Stimulated activated CD4-positive, alpha-beta T cell treated with anti-CD3 and anti-CD28 coated beads, Interleukin-4, amount 100 ng/mL, for 48 hours (primary cell): ENCODE results near the gene TADA2B.

Source experiments
- DNase-seq, 2 donors: peaks; one replicate each; pipeline ENCODE4 v3.0.0-alpha.2; 2020; ENCODE audit warnings: low read depth in 2 of 2

Gene TADA2B

GRCh38 chr4:7055990-7056325 is 12.8 kb downstream of the TADA2B start:
- DNase-seq, result no peak

GRCh38 chr4:7058792-7059191 is 15.6 kb downstream of the TADA2B start:
- no peak for DNase-seq

GRCh38 chr4:7059662-7060061 is 16.5 kb downstream of the TADA2B start:
- DNase-seq, result no peak

DNA sequence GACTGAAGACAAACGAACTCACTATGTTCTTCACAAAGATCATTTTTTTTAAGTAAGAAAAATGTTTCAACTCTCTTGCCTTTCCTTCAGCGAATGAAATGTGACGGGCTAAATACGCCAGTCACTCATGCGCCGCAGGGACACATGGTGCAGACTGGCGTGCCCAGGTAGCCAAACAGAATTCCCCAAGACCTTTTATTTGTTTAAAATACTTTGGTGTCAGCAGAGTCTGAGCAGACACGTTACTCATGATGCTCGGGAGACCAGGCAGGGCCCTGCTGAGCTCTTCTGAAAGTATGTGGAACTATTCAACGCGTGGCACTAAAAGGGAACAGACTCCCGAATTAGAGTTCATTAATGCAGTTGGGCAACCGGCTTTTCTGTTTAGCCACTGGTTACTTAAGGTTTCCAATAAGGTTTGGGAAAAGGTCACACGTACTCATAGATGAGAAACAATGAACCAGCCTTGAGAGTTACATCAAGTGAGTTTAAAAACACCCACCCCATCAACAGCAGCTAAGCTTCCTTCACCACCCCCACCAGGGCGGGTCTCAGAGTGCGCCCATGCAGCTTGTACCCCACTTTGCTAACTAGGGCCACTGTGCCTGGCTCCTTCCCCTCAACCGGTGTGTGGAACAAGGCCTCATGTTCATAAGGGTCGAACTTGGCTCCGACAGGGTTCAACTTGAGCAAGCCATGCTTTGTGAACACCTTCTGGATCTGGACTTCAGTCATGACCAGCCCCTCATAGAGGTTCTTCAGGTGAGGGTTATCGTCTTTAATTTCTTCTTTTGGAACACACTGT is 17.4 kb downstream of the TADA2B start:
- no peak for DNase-seq

DNA sequence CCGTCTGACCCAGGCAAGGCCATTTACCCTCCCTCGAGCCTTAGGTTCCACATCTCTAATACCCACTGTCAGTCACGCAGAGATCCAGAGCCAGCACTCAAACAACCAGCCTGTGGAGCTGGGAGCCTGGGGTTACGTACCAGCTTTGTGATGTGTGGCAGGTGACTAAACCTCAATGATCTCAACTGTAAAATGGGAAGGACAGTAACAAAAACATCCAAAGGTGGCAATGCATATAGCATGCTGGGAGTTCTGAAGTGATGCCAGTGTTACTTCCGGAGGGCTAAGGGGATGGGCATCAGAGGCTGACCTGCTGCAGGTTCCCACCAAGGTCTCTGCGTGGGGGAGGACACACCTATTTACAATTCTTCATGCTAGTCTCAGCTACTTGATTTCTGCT is 18.6 kb downstream of the TADA2B start:
- DNase-seq, result no peak

- DNase-seq, result no peak
Measured at GRCh38 chr4:7062816-7063215, 19.6 kb downstream of the TADA2B start.

GRCh38 chr4:7063362-7063761 is 20.2 kb downstream of the TADA2B start:
- DNase-seq, result no peak

DNA sequence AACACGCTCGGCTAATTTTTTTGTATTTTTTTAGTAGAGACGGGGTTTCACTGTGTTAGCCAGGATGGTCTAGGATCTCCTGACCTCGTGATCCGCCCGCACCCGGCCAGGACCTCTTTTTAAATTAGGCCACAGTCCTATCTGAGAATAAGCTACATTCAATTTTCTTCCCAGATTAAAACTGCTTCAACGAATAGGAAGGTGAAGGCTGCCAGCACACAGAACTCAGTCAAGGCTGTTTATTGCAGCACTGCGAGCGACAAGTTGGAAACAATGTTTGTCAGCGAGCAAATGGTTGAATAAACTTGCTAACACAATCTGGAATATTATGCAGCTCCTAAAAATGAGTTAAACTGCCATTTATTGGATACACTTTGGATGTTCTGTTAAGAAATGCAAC is 22.8 kb downstream of the TADA2B start:
- DNase-seq, result no peak

GRCh38 chr4:7066493-7066892 is 23.3 kb downstream of the TADA2B start:
- no peak for DNase-seq

DNA sequence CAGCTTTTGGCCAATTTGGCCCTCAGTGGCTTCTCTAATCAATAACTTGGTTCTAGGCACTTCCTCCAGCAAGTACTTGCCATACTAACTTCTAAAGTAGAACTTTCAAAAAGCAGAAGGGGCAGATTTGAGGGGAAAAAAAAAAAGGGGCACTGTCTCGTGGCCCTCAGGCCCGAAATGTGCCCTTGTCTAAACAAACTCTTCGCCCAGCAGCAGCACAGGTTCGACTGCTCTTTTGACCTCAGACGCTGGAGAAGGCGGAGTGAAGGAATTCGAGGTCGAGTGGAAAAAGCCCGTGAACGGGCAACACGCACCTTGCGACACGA is 23.9 kb downstream of the TADA2B start:
- no peak for DNase-seq

DNA sequence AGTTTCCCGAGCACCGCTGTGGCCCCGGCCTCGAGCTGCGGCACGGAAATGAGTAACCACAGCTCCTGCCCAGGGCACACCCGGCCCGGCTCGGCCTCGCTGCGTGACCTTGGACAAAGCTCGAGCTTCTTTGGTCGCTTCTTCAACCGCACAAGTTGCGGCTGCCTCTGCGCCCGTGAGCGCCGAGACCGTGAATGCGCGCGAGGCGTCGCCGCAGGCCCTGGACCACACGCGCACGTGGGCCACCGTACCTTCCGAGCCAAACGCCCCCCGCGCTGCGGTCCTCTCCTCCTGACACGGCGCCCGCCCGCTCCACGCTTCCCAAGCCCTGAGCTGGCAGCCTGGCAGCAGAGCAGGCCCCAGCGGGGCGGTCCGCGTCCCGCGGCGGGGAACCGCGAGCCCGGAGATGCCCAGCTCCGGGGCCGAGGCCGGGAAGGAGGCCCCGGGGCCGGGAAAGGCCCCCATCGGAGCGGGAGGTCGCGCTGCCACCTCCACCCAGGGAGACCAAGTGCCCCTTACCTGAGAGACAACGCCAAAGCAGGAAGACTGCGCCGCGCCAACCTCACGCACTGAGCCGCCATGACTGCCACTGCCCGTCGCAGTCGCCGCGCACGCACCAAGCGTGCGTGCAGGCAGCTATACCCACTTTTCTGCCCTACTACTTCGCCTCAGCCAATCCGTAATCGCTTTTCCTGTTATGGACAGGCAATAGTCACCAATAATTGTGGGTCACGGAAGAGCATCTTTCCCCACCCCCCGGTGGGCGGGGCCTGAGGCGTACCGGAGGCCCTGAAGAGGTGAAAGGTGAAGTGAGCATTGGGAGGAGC is 24.5 kb downstream of the TADA2B start, which contains the start of gene GRPEL1:
TSS of gene GRPEL1 (minus strand) at position 613 of the 827 bp plus-strand sequence. CDS start at position 581, 32 bp downstream.
- peak; percentile 30 to 100 for DNase-seq

DNA sequence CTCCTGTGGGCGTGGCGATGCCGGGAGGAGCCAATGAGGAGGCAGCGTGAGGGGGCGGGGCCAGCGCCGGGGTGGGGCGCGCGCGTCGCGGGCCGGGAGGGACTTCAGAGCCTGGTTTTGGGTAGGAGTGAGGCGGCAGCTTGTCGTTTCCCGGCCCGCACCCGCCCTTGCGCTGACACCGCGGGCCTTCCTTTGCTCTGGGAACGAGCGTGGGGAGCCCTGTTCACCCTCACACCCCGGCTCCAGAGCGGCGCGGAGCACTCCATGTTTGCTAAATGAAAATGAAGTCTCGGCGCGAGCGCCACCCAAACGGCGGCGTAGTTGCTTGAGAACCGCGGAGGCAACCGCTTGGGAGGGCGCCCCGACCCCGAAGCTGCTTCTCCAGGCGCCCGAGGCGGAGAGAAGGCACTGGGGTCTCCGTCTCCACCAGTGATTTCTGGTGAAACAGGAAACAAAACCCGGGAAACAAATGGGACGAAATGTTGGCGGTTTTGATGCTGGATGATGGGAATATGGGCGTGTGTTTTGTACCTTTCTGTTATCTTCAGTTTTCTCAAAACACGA is 25.2 kb downstream of the TADA2B start:
- DNase-seq, result peak in 1 of 2 donors; percentile 100

DNA sequence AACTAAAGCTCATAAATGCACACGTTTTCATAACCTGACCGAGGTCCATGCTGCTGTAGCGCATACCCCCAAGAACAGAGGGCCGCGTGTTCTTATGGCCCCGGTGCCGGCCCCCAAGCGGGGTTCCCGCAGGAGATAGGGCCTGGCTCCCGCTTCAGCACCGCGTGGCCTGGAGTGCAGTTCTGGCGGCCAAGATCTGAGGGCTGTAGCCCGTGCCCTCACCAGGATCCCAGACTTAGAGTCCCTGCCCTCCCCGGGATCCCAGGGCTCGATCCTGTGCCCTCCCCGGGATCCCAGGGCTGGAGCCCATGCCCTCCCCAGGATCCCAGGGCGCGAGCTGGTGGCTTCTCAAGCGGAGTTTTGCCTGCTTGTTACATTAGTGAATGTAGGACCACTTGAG is 25.7 kb downstream of the TADA2B start:
- no peak for DNase-seq

- DNase-seq, result peak; percentile 77 to 84
Measured at GRCh38 chr4:7070729-7071511, 27.7 kb downstream of the TADA2B start.

GRCh38 chr4:7073059-7073458 is 29.9 kb downstream of the TADA2B start:
- DNase-seq, result no peak

GRCh38 chr4:7073526-7074390 is 30.6 kb downstream of the TADA2B start:
- DNase-seq, result no peak

DNA sequence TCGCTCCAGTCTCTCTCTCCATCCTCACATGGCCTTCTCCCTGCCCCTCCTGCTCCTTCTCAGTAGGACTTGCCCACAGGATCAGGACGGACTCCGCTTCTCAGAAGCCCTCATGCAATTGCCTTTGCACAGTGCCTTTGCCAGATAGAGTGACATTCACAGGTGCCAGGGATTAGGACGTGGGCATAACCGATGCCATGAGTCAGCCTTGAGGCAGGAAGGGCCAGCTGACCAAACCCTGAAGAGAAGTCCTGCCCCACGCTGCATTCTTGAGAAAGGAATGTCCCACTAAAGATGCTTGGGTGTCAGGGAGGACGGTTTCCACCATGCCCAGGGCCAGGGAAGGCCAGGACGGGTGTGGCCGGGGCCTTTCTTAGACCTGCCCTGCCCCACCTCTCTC is 31.3 kb downstream of the TADA2B start:
- DNase-seq, result no peak

- no peak for DNase-seq
Measured at GRCh38 chr4:7075962-7076695, 33.0 kb downstream of the TADA2B start.

GRCh38 chr4:7076696-7077082 is 33.5 kb downstream of the TADA2B start:
- no peak for DNase-seq

DNA sequence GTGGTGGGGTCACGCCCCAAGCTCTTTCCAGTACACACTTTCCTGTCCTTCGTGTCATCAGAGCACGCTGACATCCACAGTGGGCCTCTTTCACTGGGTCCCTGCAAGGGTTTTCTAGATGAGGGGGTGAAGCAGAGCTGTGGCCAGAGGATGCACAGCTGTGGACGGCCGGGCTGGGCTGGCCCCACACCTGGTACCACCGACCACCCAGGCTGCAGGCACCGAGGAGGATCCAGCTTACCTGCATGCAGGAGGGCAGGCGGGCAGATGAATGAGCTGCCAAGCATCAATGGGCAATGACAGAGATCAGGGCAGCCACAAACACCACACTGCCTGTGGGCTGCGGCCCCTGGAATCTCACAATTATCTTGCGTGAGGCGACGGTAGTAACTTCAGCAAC is 34.2 kb downstream of the TADA2B start:
- no peak for DNase-seq
